CD4-positive, alpha-beta T cell (primary cell): Measurements from ENCODE around the gene DMRTA1. TPM values are rescaled to one million over a fixed set of nuclear protein-coding genes. Genes with fewer than 3 reads are reported as not detected.
A peak's percentile ranks its signal among the peaks of the same experiment; 100 is the strongest.
"Not testable (repeated sequence)": the region's sequence is repeated elsewhere in the genome, so short reads cannot be mapped to it uniquely, and the experiment has no call there.

ENCODE experiments used
- ATAC-seq: fragments of 200-7000 bp; cut with Tn5 transposase; one replicate; pipeline ENCODE4 v1.10.0; 2022; ENCODE audit warnings: mild to moderate bottlenecking; ENCODE audit not compliant: poor library complexity
- CTCF ChIA-PET: fragments of 350-600 bp; sonication (Branson Sonifier 250); formaldehyde crosslinking; loops from one replicate; lab custom pipeline; 2021; ENCODE audit warnings: antibody characterized with exemption, inconsistent platforms; lab: Charles Lee
- POLR2A ChIA-PET: fragments of 350-600 bp; sonication (Branson Sonifier 250); formaldehyde crosslinking; loops from one replicate; lab custom pipeline; 2021; ENCODE audit warnings: antibody characterized with exemption, inconsistent platforms; lab: Charles Lee
- DNase-seq, 14 experiments: peaks; one replicate each; pipeline ENCODE4 v3.0.0-alpha.2; 2013 to 2020; ENCODE audit warnings: mixed read lengths in 2 of 14
- H3K27ac ChIP-seq, 2 donors: one replicate each; pipeline versions ENCODE4 v1.5.1 to v1.7.0; 2013; ENCODE audit warnings: low read length in 2 of 2, low read depth in 1 of 2, mild to moderate bottlenecking in 1 of 2
- H3K27me3 ChIP-seq, 2 experiments: 1 replicate in 1 of 2; 2 replicates in 1 of 2; pipeline versions ENCODE4 v1.6.1 to v1.7.0; 2013; ENCODE audit warnings: low read length in 2 of 2, control low read depth in 1 of 2, mild to moderate bottlenecking in 1 of 2, moderate library complexity in 1 of 2; ENCODE audit not compliant: insufficient read depth in 2 of 2, control insufficient read depth in 1 of 2
- H3K36me3 ChIP-seq: one replicate; pipeline ENCODE4 v1.6.1; 2013; ENCODE audit warnings: low read length, control low read depth; ENCODE audit not compliant: insufficient read depth
- H3K4me1 ChIP-seq: one replicate; pipeline ENCODE4 v1.6.1; 2013; ENCODE audit warnings: low read length, control low read depth; ENCODE audit not compliant: insufficient read depth
- H3K4me3 ChIP-seq: one replicate; pipeline ENCODE4 v1.5.1; 2013; ENCODE audit warnings: mild to moderate bottlenecking, low read length, moderate library complexity
- H3K9me3 ChIP-seq, 2 experiments: 1 replicate in 1 of 2; 2 replicates in 1 of 2; pipeline versions ENCODE4 v1.6.1 to v1.7.0; 2013; ENCODE audit warnings: low read length in 2 of 2, mild to moderate bottlenecking in 2 of 2, control low read depth in 1 of 2, moderate library complexity in 1 of 2; ENCODE audit not compliant: control insufficient read depth in 1 of 2, insufficient read depth in 1 of 2
- H3K27ac Mint-ChIP-seq: one replicate; pipeline ENCODE4 v1.8.0; 2020; ENCODE audit warnings: mixed read lengths
- H3K27me3 Mint-ChIP-seq: one replicate; pipeline ENCODE4 v1.8.0; 2021; ENCODE audit warnings: mixed read lengths
- H3K36me3 Mint-ChIP-seq: one replicate; pipeline ENCODE4 v1.8.0; 2021; ENCODE audit warnings: low read depth, mixed read lengths
- H3K4me1 Mint-ChIP-seq: one replicate; pipeline ENCODE4 v1.8.0; 2021; ENCODE audit warnings: low read depth, mixed read lengths
- H3K4me3 Mint-ChIP-seq: one replicate; pipeline ENCODE4 v1.8.0; 2020; ENCODE audit warnings: mild to moderate bottlenecking, mixed read lengths
- H3K9me3 Mint-ChIP-seq: one replicate; pipeline ENCODE4 v1.8.0; 2020; ENCODE audit warnings: mixed read lengths
- intact Hi-C, 2 experiments: fragments of 100-400 bp; cut with DNase I in 1 of 2; cut with micrococcal nuclease in 1 of 2; formaldehyde crosslinking; loops; one replicate each; pipeline versions ENCODE4 v1.15.1 to v1.9.0; 2023 to 2025; cut with DNase I, micrococcal nuclease
- total RNA-seq, 174 experiments: library from RNA in 2 of 174; stranded (reverse) in 2 of 174; gene quantifications; one replicate each; pipeline ENCODE4 v1.2.3 and lab custom pipeline; 2021 to 2026
- TF ChIP-seq, protein P1 (sequence below): fragments of 200-600 bp; IDR thresholded peaks from one replicate; pipeline ENCODE4 v1.8.0; 2022; ENCODE audit warnings: antibody characterized with exemption, mild to moderate bottlenecking

The DMRTA1 gene
- total RNA-seq, 2 experiments from 2014 or later, result not detected

DNA sequence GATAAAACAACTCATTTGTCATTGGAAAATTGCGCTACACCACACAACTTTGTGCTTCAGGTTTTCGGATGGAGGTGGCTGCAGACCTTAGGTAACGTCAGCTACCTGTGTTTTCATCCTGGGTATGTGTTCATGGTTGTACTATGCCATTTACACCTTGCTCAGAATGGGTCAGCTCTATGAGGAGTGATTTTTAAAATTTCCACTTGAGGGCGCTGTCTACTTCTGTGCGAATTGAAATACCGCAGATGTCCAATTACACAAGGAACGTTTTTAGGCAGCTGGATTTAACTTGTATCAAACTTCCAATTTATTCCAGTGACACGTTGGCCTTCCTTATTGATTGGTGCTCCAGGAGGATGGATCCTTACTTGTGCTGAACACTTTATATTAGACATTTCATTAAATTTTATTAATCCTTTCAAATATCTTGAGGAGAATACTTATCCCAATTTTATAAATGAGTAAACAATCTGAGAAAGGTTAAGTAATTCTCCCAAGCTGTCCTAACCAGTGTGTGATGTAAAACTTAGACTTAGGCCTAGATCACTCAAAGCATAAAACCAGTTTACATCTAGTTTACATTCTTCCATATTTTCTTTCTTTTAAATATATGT, 23.4 kb downstream of the DMRTA1 start:
- DNase-seq (peak in 3 of 14 experiments; percentile 6 to 15 (median 8)), ATAC-seq (no peak)
- Histone ChIP-seq H3K9me3 (no peaks in the 10 kb centered on the region), H3K4me3 (no peak overlapping the region), H3K4me1 (no peaks in the 10 kb centered on the region), H3K27ac (no peak overlapping the region), H3K27me3 (no peaks in the 10 kb centered on the region), H3K36me3 (no peaks in the 10 kb centered on the region)
- TF ChIP-seq, protein P1, sequence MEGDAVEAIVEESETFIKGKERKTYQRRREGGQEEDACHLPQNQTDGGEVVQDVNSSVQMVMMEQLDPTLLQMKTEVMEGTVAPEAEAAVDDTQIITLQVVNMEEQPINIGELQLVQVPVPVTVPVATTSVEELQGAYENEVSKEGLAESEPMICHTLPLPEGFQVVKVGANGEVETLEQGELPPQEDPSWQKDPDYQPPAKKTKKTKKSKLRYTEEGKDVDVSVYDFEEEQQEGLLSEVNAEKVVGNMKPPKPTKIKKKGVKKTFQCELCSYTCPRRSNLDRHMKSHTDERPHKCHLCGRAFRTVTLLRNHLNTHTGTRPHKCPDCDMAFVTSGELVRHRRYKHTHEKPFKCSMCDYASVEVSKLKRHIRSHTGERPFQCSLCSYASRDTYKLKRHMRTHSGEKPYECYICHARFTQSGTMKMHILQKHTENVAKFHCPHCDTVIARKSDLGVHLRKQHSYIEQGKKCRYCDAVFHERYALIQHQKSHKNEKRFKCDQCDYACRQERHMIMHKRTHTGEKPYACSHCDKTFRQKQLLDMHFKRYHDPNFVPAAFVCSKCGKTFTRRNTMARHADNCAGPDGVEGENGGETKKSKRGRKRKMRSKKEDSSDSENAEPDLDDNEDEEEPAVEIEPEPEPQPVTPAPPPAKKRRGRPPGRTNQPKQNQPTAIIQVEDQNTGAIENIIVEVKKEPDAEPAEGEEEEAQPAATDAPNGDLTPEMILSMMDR, result no peak
- POLR2A ChIA-PET, result no interaction called here
- no peaks in the 10 kb centered on the region for H3K27me3 Mint-ChIP-seq
- H3K27ac Mint-ChIP-seq, result no peak overlapping the region
- H3K4me1 Mint-ChIP-seq, result no peaks in the 10 kb centered on the region
- H3K9me3 Mint-ChIP-seq, result no peaks in the 10 kb centered on the region
- H3K36me3 Mint-ChIP-seq, result no peaks in the 10 kb centered on the region
- intact Hi-C loops, result no loop called here
- CTCF ChIA-PET, result interaction anchor here (0.6 to 0.8 kb wide), 2 partner anchors 17 to 27 kb away, joined by 3 read pairs; no protein-coding TSS in a partner anchor
- H3K4me3 Mint-ChIP-seq, result no peak overlapping the region

DNA sequence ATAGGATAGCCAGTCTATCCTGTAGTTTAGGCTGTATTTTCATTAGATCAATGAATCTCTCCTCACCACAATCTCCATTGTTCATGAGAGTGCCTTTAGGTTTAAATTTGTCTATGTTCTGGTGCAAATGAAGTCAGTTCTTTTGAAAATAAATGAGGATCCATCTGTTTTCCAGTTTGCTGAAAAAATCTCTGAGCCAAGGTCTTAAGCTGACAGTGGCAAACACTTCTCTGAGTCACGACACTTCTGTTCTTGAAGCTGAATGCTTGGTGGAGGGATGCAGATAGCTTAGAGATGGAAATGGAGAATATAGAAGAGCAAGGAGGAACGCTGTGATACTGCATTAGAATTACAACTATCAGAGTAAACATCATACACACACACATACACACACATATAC, 34.9 kb downstream of the DMRTA1 start:
- ATAC-seq, result no peak
- H3K36me3 ChIP-seq, result no peaks in the 10 kb centered on the region
- no peaks in the 10 kb centered on the region for H3K4me1 ChIP-seq
- no peak for DNase-seq
- POLR2A ChIA-PET, result no interaction called here
- no peaks in the 10 kb centered on the region for H3K27me3 ChIP-seq
- CTCF ChIA-PET, result no interaction called here
- peaks cover 0 to 3% of the 10 kb centered on the region in 2 experiments for H3K9me3 ChIP-seq
- Mint-ChIP-seq H3K4me1 (no peaks in the 10 kb centered on the region), H3K36me3 (no peaks in the 10 kb centered on the region), H3K4me3 (no peak overlapping the region), H3K27me3 (no peaks in the 10 kb centered on the region), H3K27ac (no peak overlapping the region), H3K9me3 (no peaks in the 10 kb centered on the region)
- H3K4me3 ChIP-seq, result no peak overlapping the region
- intact Hi-C loops, result no loop called here
- TF ChIP-seq, protein P1, result no peak
- H3K27ac ChIP-seq, result no peak overlapping the region

DNA sequence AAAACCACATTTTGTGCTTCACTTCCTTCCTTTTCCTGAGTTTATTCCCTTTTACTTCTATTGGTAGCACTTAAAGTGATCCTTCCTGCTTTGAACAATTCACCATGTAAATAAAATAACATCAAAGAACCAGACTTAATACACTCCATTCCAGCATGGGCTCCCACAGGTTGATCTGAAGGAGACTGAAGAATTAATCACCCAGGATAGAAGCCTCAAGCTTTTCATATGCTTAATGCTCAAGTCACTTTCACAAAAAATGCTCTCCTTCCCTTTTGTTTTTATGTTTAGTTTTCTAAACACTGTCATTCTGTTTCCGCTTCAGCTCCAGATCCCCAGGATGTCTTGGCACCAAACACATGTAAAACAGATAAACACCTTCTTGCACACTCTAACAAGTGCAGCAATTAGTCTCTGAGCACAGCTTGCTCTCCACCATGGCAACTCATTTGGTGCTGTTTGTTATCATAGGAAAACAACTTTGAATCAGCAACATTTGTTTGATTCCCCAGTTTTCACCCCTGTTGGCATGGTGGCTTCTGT, 37.0 kb downstream of the DMRTA1 start:
- no peak for DNase-seq
- intact Hi-C loops, result no loop called here
- CTCF ChIA-PET, result no interaction called here
- Histone ChIP-seq H3K27ac (no peak overlapping the region), H3K27me3 (no peaks in the 10 kb centered on the region), H3K9me3 (peaks cover 0 to 3% of the 10 kb centered on the region in 2 experiments), H3K4me1 (no peaks in the 10 kb centered on the region), H3K36me3 (no peaks in the 10 kb centered on the region), H3K4me3 (no peak overlapping the region)
- Mint-ChIP-seq H3K27me3 (no peaks in the 10 kb centered on the region), H3K4me3 (no peak overlapping the region), H3K27ac (no peak overlapping the region), H3K9me3 (peaks cover 3% of the 10 kb centered on the region), H3K36me3 (no peaks in the 10 kb centered on the region), H3K4me1 (no peaks in the 10 kb centered on the region)
- POLR2A ChIA-PET, result no interaction called here
- TF ChIP-seq, protein P1, result no peak
- no peak for ATAC-seq

DNA sequence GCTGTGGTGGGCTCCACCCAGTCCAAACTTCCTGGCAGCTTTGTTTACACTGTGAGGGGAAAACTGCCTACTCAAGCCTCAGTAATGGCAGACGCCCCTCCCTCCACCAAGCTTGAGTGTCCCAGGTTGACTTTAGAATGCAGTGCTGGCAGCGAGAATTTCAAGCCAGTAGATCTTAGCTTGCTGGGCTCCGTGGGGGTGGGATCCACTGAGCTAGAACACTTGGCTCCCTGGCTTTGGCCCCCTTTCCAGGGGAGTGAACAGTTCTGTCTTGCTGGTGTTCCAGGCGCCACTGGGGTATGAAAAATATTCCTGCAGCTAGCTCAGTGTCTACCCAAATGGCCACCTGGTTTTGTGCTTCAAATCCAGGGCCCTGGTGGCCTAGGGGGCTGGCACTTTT, 49.6 kb downstream of the DMRTA1 start:
- DNase-seq, H3K27me3 ChIP-seq, H3K4me1 Mint-ChIP-seq, H3K36me3 Mint-ChIP-seq, H3K4me3 ChIP-seq, H3K9me3 ChIP-seq, H3K36me3 ChIP-seq, intact Hi-C loops, H3K4me1 ChIP-seq, H3K27ac ChIP-seq, H3K4me3 Mint-ChIP-seq, POLR2A ChIA-PET, ATAC-seq, H3K27ac Mint-ChIP-seq, H3K27me3 Mint-ChIP-seq, H3K9me3 Mint-ChIP-seq, CTCF ChIA-PET: not testable (repeated sequence)
